GM10847 (cell line): Measurements from ENCODE around the gene PKNOX2.

Experiments
- POLR2A ChIP-seq: IDR thresholded peaks from 2 replicates; pipeline ENCODE4 v1.6.1; 2011; ENCODE audit not compliant: insufficient read length; ENCODE audit errors: extremely low read depth

Gene PKNOX2, protein sequence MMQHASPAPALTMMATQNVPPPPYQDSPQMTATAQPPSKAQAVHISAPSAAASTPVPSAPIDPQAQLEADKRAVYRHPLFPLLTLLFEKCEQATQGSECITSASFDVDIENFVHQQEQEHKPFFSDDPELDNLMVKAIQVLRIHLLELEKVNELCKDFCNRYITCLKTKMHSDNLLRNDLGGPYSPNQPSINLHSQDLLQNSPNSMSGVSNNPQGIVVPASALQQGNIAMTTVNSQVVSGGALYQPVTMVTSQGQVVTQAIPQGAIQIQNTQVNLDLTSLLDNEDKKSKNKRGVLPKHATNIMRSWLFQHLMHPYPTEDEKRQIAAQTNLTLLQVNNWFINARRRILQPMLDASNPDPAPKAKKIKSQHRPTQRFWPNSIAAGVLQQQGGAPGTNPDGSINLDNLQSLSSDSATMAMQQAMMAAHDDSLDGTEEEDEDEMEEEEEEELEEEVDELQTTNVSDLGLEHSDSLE

DNA sequence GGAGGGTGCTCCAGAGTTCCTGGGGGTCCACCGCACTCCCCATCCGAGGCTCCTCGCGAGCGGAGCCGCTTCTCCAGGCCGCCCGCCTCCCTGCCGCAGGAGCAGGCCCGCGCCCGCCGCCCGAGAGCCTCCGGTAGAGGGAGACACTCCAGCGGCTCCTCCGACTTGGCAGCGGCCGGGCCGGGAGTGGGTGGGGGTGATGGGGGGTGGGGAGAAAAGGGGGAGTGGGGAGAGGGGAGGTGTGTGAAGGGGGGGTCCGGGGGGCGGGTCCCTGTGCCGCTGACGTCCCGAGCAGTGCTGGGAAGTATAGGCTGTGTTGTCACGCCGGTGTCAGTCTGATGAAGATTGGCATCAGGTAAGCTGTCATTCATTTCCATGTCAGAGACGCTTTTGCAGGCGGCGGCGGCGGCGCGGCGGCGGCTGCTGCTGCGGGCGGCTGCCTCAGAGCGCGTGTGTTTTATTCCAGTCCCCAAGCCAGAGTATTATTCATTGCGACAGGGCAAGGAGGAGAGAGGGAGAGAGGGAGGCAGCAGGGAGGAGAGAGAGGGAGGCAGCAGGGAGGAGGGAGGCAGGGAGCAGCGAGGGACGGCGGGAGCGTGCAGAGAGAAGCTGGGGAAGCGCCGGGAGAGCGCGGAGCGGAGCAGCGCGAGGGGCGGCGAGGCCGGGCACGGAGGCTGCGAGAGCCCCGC lies at the start of gene PKNOX2:
PKNOX2 (plus strand) TSS at position 330 of the 689 bp plus-strand sequence. CDS start 186,555 bp downstream, outside the sequence.
- TF ChIP-seq POLR2A = no peak

DNA sequence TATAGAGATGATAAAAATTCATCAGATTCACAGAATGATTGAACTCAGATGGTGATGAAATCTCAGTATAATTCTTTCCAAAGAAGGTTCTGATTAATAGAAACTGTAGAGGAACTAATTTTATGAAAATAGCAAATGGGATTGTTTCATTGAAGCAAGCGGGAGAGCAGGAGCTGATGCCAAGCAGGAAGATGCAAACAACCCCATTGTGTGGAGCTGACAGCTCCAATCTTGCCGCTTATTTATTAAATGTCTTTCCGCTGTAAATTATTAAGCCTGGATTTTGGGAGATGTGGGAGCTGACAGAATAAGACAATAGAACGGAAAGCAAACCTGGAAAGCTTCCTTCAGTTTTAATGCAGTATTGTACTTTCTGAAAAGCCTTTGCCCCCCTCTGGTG lies 47.1 kb upstream of the PKNOX2 start:
- TF ChIP-seq POLR2A = no peak

DNA sequence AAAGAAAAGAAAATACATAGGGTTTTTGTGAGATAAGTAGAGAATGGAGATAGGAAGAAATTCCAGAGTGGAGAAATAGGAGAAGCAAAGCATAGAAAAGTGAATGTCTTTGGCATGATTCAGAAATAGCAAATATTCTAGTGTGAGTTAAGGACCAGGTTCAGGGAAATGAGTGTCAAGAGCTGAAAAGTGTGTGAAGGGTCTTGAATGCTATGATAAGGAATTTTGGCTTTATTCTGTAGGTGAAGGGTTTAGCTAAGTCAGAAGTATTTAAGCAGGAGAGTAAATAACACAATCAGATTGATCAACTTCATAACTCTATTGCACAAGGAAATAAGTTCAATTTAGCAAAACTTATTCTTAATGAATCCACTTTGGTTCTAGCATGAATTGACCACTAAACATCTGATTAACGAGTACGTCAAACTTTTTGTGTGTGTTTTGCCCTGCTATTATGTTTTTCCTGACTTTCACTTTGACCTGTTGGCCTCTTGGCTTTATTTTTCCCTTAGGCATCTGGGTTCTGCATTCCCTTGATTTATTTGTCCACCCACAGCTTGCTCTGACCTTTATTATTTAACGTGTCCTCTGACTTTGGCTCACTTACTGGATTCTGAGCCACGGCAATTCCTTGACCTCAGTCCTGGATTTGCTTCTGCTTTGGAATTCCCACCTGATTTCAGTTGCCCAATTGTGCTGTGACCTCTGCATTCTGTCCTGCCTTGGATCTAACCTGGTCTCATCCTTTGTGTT lies 41.2 kb upstream of the PKNOX2 start:
- no peak for TF ChIP-seq POLR2A

DNA sequence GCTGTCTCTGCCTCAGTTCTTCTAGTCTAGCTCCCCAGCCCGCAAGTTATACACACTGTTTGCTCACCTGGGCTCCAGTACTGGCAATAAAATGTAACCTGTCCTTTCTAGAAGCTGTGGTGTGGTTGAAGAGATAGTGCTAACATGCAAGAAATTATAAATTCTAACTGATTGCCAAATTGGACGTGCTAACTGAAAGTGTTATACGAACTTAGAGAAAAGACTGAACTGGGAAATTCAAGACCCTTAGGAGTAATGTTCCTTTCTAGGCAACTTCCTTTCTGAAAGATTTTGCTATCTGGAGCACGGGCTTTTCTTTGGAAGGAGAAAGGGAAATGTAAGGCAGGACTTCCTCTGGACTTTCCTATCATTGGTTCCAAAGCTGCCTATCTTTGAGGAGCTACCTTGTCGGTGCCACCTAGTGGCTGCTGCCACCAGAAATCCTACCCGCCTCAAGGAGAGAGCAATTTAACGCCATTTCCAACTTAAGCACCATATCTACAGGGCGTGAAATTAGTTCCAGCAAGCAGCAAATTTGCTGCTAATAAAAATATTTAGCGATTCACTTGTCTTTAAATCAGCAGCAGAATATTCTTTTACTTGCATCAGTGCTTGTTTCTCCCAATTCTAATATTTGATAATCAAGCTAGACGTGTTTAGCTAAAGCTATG lies 40.5 kb upstream of the PKNOX2 start:
- TF ChIP-seq POLR2A = no peak

DNA sequence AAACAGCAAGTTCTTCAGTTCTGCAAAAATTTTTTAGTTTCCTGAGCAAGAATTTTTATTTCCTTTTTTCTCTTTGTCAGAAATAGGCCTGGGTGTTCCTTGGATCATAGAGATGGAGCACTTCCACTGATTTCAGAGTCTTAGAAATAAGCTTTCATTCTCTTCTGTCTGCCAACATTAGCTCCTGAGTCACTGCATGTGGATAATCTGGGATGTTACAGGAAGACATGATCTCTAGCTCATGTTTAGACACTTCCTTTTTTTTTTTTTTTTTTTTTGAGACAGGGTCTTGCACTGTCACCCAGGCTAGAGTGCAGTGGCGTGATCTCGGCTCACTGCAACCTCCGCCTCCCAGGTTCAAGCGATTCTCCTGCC lies 39.9 kb upstream of the PKNOX2 start:
- TF ChIP-seq POLR2A = no peak

DNA sequence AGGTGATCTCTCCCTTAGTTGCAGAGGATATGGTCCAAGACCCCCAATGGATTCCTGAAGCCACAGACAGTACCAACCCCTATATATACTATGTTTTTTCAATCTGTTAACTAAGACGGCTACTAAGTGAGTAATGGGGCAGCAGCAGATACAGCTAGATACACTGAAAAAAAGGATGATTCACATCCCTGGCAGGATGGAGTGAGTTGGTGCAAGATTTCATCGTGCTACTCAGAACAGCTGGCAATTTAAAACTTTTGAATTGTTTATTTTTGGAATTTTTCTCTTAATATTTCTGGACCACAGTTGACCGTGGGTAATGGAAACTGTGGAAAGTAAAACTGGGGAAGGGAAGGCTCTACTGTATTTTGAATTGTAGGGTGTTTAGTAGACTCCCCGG lies 36.1 kb upstream of the PKNOX2 start:
- TF ChIP-seq POLR2A = no peak

DNA sequence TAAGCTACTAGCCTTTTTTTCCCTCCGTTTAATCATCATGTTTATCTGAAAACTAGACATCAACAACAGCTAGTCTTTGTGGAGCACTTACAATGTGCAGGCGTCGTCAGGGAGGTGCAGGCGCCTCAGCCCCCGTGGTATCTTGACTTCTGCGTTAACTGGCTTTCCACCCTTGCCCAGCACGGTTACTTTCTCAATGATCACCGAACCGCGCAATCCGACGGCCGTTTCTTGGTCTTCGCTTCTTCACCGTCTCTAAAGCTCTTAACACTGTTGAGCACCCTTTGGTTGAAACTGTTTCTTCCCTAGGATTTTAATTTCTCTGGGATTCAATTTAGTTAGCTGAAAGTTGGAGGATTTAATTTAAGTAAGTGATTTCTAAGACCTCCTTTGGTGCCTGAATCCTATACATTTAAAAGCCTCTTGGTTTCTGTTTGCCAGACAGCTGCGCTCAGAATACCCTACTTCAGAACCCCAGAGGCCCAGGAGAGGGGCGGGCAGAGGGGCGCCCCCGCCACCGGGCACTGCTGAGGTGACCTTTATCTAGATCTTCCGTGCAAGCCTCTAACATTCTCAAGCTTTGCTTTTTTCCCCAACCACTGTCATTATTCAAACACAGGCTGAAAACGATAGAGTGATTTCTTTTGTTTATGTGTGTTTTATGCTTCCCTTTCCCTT lies 35.1 kb upstream of the PKNOX2 start:
- no peak for TF ChIP-seq POLR2A

DNA sequence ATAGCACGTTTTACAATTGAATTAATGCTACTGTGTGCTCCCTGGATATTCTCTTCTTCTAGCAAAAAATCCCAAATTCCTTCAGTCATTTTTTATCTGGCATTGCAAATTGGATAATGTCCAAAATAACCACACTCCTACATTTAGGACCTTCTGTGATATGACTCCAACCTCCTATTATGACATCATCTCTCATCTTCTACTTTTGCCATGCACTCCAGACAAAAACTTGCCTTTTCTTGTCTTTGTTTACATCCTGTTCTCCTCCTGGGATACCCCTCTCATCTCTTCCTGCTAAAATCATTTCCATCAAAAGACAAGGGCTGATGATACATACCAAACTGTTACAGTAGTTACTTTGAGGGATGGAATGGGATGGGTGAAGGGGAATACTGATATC lies 32.5 kb upstream of the PKNOX2 start:
- no peak for TF ChIP-seq POLR2A

DNA sequence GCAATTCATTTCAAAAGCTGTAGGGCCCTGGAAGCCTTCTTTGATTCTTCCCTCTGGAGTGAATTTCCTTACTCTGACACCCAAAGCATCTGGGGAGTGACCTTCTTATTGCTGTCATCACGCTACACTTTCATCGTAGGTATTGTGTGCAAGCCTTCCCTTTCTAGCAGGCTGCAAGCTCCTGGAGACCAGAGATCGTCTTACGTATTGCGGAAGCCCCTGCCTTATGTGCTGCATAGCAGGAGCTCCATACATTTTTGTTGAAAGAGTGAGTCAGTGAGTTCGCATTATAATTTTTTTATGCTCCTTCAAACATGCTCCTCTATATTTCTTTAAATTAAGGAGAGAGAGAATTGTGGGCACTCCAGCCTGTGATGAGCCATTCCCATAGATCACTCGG lies 32.0 kb upstream of the PKNOX2 start:
- TF ChIP-seq POLR2A = no peak

DNA sequence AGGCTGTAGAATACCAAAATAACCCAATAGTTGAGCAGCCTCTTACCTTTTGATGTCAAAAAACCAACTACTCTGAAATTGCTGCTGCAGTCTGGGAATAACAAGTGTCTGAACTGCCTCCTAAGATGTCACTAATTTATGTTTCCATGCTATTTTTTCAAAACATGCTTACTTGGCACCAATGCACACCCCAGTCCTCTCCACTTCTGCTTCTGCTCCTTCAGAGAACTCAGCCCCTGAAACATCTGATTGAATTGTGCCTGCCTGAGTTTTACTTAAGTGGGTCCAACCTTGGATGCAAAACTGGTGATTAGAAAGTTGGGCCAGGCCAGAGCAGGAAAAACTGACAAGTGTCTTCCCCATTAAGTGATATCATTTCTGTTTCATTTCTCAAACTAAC lies 28.6 kb upstream of the PKNOX2 start:
- TF ChIP-seq POLR2A = no peak

DNA sequence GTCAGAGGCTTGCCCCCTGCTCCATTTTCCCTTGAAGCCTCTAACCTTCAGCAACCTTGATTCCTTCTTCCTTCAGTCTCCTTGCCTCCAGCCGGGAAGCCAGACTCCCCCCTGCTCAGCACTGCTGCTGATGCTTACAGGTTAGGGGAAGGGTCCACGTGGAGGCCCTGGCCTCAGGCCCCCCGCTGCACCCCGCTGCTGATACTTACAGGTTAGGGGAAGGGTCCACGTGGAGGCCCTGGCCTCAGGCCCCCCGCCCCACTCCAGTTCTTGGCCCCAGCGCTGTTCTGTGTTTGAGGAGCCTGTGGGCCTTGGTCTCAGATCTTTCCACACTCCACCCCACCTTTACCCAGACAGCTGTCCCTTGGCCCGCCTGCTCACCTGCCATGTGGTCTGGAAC lies 25.6 kb upstream of the PKNOX2 start:
- TF ChIP-seq POLR2A = no peak

DNA sequence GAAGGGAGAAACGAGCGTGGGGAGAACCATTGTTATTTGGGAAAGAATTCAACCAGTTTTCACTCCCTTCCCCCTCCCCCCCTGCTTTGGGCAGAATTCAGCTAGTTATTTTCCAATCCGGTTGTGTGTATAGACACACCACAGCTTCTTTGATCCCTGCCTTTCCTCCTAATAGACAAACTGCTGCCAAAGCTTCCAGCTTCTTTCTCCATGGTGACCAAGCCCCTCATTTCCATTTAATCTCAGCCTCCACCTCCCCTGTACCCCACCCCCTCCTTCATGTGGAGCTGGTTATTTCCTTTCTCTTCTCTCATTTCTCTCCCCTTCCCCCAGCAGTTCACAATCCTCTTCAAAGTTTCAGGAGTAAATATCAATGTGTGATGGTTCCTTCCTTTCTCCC lies 24.8 kb upstream of the PKNOX2 start:
- TF ChIP-seq POLR2A = no peak

DNA sequence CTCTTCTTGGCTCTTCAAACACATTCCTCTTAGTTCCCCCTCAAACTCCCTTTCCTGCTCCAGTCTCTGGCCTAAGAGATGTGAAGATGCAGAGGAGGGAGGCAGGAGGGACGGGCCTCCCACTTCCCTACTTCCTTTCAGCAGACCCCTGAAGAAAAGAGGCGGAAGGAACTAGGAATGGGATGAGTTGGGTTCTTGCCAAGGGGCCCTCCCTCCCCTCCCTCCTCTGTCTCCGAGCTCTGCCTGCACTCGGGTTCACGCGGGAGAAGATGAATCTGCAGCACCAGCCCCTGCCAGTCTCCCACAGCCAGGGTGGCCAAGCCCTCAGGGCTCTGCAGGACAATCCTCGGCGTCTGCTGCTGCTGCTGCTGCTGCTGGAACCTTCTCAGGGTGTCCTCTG lies 24.3 kb upstream of the PKNOX2 start:
- no peak for TF ChIP-seq POLR2A

DNA sequence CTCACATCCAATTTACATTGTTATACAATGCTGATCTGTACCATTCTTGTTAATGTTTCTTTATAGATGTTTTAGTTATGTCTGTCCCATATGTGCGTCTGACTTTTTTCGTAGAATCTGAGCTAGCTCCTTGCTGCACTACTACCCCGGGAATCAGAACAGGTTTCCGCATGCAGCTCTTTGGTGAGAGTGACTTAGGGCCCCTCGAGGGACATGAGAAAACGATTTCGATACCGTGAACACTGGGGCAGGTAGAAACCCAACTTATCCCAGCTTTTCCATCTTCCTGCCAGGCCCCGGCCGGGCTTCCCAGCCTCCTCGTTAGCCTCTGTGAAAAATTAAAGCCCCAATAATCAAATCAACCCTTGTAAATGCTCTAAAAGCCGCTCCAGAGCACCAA lies 23.4 kb upstream of the PKNOX2 start:
- TF ChIP-seq POLR2A = no peak
